Stimulated activated effector memory CD8-positive, alpha-beta T cell treated with anti-CD3 and anti-CD28 coated beads, Interleukin-12 subunit alpha, Interleukin-12 subunit beta, amount 100 ng/mL, for 72 hours (primary cell): ENCODE measurements around the gene GOLT1A.

ENCODE experiments used
- ATAC-seq: fragments of 150-1000 bp; cut with Tn5 transposase; 2 replicates; pipeline ENCODE4 v1.10.0; 2021
- DNase-seq, 2 donors: peaks; one replicate each; pipeline ENCODE4 v3.0.0; 2021 to 2022; ENCODE audit warnings: low spot score in 2 of 2
- H3K27ac Mint-ChIP-seq: one replicate; pipeline ENCODE4 v1.8.0; 2022; ENCODE audit warnings: mild to moderate bottlenecking, mixed read lengths
- H3K36me3 Mint-ChIP-seq: one replicate; pipeline ENCODE4 v1.8.0; 2022; ENCODE audit warnings: mild to moderate bottlenecking, mixed read lengths
- H3K4me1 Mint-ChIP-seq: one replicate; pipeline ENCODE4 v1.8.0; 2022; ENCODE audit warnings: mixed read lengths
- H3K4me3 Mint-ChIP-seq: one replicate; pipeline ENCODE4 v1.8.0; 2022; ENCODE audit warnings: mild to moderate bottlenecking, mixed read lengths
- H3K9me3 Mint-ChIP-seq: one replicate; pipeline ENCODE4 v1.8.0; 2022; ENCODE audit warnings: mixed read lengths

The GOLT1A gene

GRCh38 chr1:204228896-204229295 is 15.1 kb upstream of the GOLT1A start:
- no peak for DNase-seq
- no peak for ATAC-seq
- H3K4me1 Mint-ChIP-seq = no peaks in the 10 kb centered on the region
- H3K36me3 Mint-ChIP-seq = no peaks in the 10 kb centered on the region
- H3K4me3 Mint-ChIP-seq = no peak overlapping the region
- H3K27ac Mint-ChIP-seq = no peak overlapping the region
- no peaks in the 10 kb centered on the region for H3K9me3 Mint-ChIP-seq

- H3K4me3 Mint-ChIP-seq = no peak overlapping the region
- ATAC-seq = peak; percentile 9
- no peaks in the 10 kb centered on the region for H3K36me3 Mint-ChIP-seq
- no peaks in the 10 kb centered on the region for H3K4me1 Mint-ChIP-seq
- H3K27ac Mint-ChIP-seq = no peak overlapping the region
- H3K9me3 Mint-ChIP-seq = no peaks in the 10 kb centered on the region
- no peak for DNase-seq
These were observed 14.4 kb upstream of the GOLT1A start for GRCh38 chr1:204227996-204228785.

- no peak for ATAC-seq
- H3K4me1 Mint-ChIP-seq = no peaks in the 10 kb centered on the region
- H3K4me3 Mint-ChIP-seq = no peak overlapping the region
- no peak for DNase-seq
- no peaks in the 10 kb centered on the region for H3K36me3 Mint-ChIP-seq
- no peak overlapping the region for H3K27ac Mint-ChIP-seq
- H3K9me3 Mint-ChIP-seq = no peaks in the 10 kb centered on the region
These were observed 13.6 kb upstream of the GOLT1A start for GRCh38 chr1:204227351-204227750.

GRCh38 chr1:204225841-204226735 is 12.3 kb upstream of the GOLT1A start:
- no peak for DNase-seq
- Mint-ChIP-seq H3K36me3 (no peaks in the 10 kb centered on the region), H3K9me3 (no peaks in the 10 kb centered on the region), H3K4me1 (no peaks in the 10 kb centered on the region), H3K27ac (no peak overlapping the region), H3K4me3 (no peak overlapping the region)
- no peak for ATAC-seq

GRCh38 chr1:204224655-204225054 is 10.9 kb upstream of the GOLT1A start:
- ATAC-seq = no peak
- Mint-ChIP-seq H3K4me1 (no peaks in the 10 kb centered on the region), H3K9me3 (no peaks in the 10 kb centered on the region), H3K36me3 (no peaks in the 10 kb centered on the region), H3K4me3 (no peak overlapping the region), H3K27ac (no peak overlapping the region)
- no peak for DNase-seq

- Mint-ChIP-seq H3K27ac (no peak overlapping the region), H3K36me3 (no peaks in the 10 kb centered on the region)
- ATAC-seq = no peak
These were observed 9.5 kb upstream of the GOLT1A start for GRCh38 chr1:204223129-204223860.

GRCh38 chr1:204222764-204223055 is 8.9 kb upstream of the GOLT1A start:
- DNase-seq (no peak), ATAC-seq (no peak)
- no peak overlapping the region for H3K4me3 Mint-ChIP-seq
- H3K4me1 Mint-ChIP-seq = peaks cover 13% of the 10 kb centered on the region
- no peaks in the 10 kb centered on the region for H3K9me3 Mint-ChIP-seq
- no peaks in the 10 kb centered on the region for H3K36me3 Mint-ChIP-seq
- H3K27ac Mint-ChIP-seq = no peak overlapping the region

More at GRCh38 chr1:204223129-204223860, 9.5 kb upstream of the GOLT1A start:
- H3K9me3 Mint-ChIP-seq = no peaks in the 10 kb centered on the region
- H3K4me1 Mint-ChIP-seq = peaks cover 7% of the 10 kb centered on the region
- H3K4me3 Mint-ChIP-seq = no peak overlapping the region
- DNase-seq = no peak

- ATAC-seq (no peak), DNase-seq (no peak)
- peaks cover 14% of the 10 kb centered on the region for H3K4me1 Mint-ChIP-seq
- no peak overlapping the region for H3K4me3 Mint-ChIP-seq
- H3K9me3 Mint-ChIP-seq = no peaks in the 10 kb centered on the region
- H3K36me3 Mint-ChIP-seq = no peaks in the 10 kb centered on the region
- no peak overlapping the region for H3K27ac Mint-ChIP-seq
These were observed 8.4 kb upstream of the GOLT1A start for GRCh38 chr1:204222006-204222763.

GRCh38 chr1:204221271-204221670 is 7.5 kb upstream of the GOLT1A start:
- H3K36me3 Mint-ChIP-seq = no peaks in the 10 kb centered on the region
- no peak overlapping the region for H3K4me3 Mint-ChIP-seq
- H3K27ac Mint-ChIP-seq = no peak overlapping the region
- ATAC-seq (no peak), DNase-seq (no peak)
- no peaks in the 10 kb centered on the region for H3K9me3 Mint-ChIP-seq
- peaks cover 14% of the 10 kb centered on the region for H3K4me1 Mint-ChIP-seq

- H3K4me1 Mint-ChIP-seq = peaks cover 14% of the 10 kb centered on the region
- ATAC-seq = no peak
- no peak overlapping the region for H3K27ac Mint-ChIP-seq
- no peak overlapping the region for H3K4me3 Mint-ChIP-seq
- H3K9me3 Mint-ChIP-seq = no peaks in the 10 kb centered on the region
- no peaks in the 10 kb centered on the region for H3K36me3 Mint-ChIP-seq
- no peak for DNase-seq
These were observed 6.3 kb upstream of the GOLT1A start for GRCh38 chr1:204219971-204220616.

- H3K36me3 Mint-ChIP-seq = no peaks in the 10 kb centered on the region
- no peak overlapping the region for H3K4me3 Mint-ChIP-seq
- no peaks in the 10 kb centered on the region for H3K9me3 Mint-ChIP-seq
- H3K27ac Mint-ChIP-seq = peak overlapping the region; percentile 5
- DNase-seq (no peak), ATAC-seq (no peak)
- H3K4me1 Mint-ChIP-seq = peaks cover 22% of the 10 kb centered on the region
These were observed 4.8 kb upstream of the GOLT1A start for GRCh38 chr1:204218552-204218951.

GRCh38 chr1:204217648-204218000 is 3.8 kb upstream of the GOLT1A start:
- ATAC-seq (no peak), DNase-seq (no peak)
- H3K4me3 Mint-ChIP-seq = no peak overlapping the region
- H3K4me1 Mint-ChIP-seq = peaks cover 22% of the 10 kb centered on the region
- H3K27ac Mint-ChIP-seq = peak overlapping the region; percentile 5
- no peaks in the 10 kb centered on the region for H3K9me3 Mint-ChIP-seq
- H3K36me3 Mint-ChIP-seq = no peaks in the 10 kb centered on the region

GRCh38 chr1:204216880-204217647 is 3.3 kb upstream of the GOLT1A start:
- no peak overlapping the region for H3K27ac Mint-ChIP-seq
- no peak for DNase-seq
- peaks cover 22% of the 10 kb centered on the region for H3K4me1 Mint-ChIP-seq
- no peaks in the 10 kb centered on the region for H3K36me3 Mint-ChIP-seq
- no peak overlapping the region for H3K4me3 Mint-ChIP-seq
- ATAC-seq = no peak
- H3K9me3 Mint-ChIP-seq = no peaks in the 10 kb centered on the region

- H3K9me3 Mint-ChIP-seq = no peaks in the 10 kb centered on the region
- peaks cover 22% of the 10 kb centered on the region for H3K4me1 Mint-ChIP-seq
- no peak overlapping the region for H3K27ac Mint-ChIP-seq
- DNase-seq (no peak), ATAC-seq (no peak)
- H3K36me3 Mint-ChIP-seq = no peaks in the 10 kb centered on the region
- H3K4me3 Mint-ChIP-seq = no peak overlapping the region
These were observed 2.4 kb upstream of the GOLT1A start for GRCh38 chr1:204216236-204216635.
